ENCODE data around the gene CIROP. TPM values are rescaled to one million over a fixed set of nuclear protein-coding genes. Genes with fewer than 3 reads are reported as not detected.

Gene CIROP
- total RNA-seq, 2 donors from 2014 or later, result not detected

- DNase-seq (ENCODE audit: low spot score), result no peak
- intact Hi-C loops (cut with DNase I), result no loop called here
Observed at GRCh38 chr14:23132970-23133369, 28.2 kb upstream of the CIROP start.

GRCh38 chr14:23131482-23131881, 26.7 kb upstream of the CIROP start:
- DNase-seq (ENCODE audit: low spot score), result no peak
- intact Hi-C loops (cut with DNase I), result no loop called here

- intact Hi-C loops (cut with DNase I), result no loop called here
- DNase-seq (ENCODE audit: low spot score), result no peak
Observed at GRCh38 chr14:23130871-23131270, 26.1 kb upstream of the CIROP start.

- intact Hi-C loops (cut with DNase I), result no loop called here
- no peak for DNase-seq (ENCODE audit: low spot score)
Observed at GRCh38 chr14:23129759-23130316, 25.0 kb upstream of the CIROP start.

- DNase-seq (ENCODE audit: low spot score), result no peak
- intact Hi-C loops (cut with DNase I), result no loop called here
Observed at GRCh38 chr14:23128969-23129758, 24.4 kb upstream of the CIROP start.

- no peak for DNase-seq (ENCODE audit: low spot score)
- intact Hi-C loops (cut with DNase I), result no loop called here
Observed at GRCh38 chr14:23127861-23128260, 23.1 kb upstream of the CIROP start.

GRCh38 chr14:23126548-23127278, 21.9 kb upstream of the CIROP start:
- DNase-seq (ENCODE audit: low spot score), result peak; percentile 52
- intact Hi-C loops (cut with DNase I), result no loop called here

GRCh38 chr14:23125933-23126524, 21.2 kb upstream of the CIROP start:
- intact Hi-C loops (cut with DNase I), result no loop called here

GRCh38 chr14:23125011-23125410, 20.2 kb upstream of the CIROP start:
- intact Hi-C loops (cut with DNase I), result no loop called here
- DNase-seq (ENCODE audit: low spot score), result no peak

More at GRCh38 chr14:23125933-23126524, 21.2 kb upstream of the CIROP start:
- no peak for DNase-seq (ENCODE audit: low spot score)

- peak; percentile 50 for DNase-seq (ENCODE audit: low spot score)
- intact Hi-C loops (cut with DNase I), result no loop called here
Observed at GRCh38 chr14:23124337-23124954, 19.7 kb upstream of the CIROP start.

GRCh38 chr14:23123419-23123818, 18.6 kb upstream of the CIROP start:
- intact Hi-C loops (cut with DNase I), result no loop called here

GRCh38 chr14:23122086-23122485, 17.3 kb upstream of the CIROP start:
- DNase-seq (ENCODE audit: low spot score), result peak; percentile 63
- intact Hi-C loops (cut with DNase I), result no loop called here

More at GRCh38 chr14:23123419-23123818, 18.6 kb upstream of the CIROP start:
- peak; percentile 87 for DNase-seq (ENCODE audit: low spot score)

GRCh38 chr14:23121361-23121771, 16.6 kb upstream of the CIROP start:
- intact Hi-C loops (cut with DNase I), result loop anchor here (2.0 kb wide), 1 partner anchor 65 kb away; no protein-coding TSS in a partner anchor
- DNase-seq (ENCODE audit: low spot score), result peak; percentile 88

- intact Hi-C loops (cut with DNase I), result loop anchor here (2.0 kb wide), 1 partner anchor 66 kb away; no protein-coding TSS in a partner anchor
- peak; percentile 96 for DNase-seq (ENCODE audit: low spot score)
Observed at GRCh38 chr14:23120541-23121251, 15.9 kb upstream of the CIROP start.

- peak; percentile 62 for DNase-seq (ENCODE audit: low spot score)
- intact Hi-C loops (cut with DNase I), result loop anchor here (2.0 kb wide), 1 partner anchor 67 kb away; no protein-coding TSS in a partner anchor
Observed at GRCh38 chr14:23119363-23120327, 14.9 kb upstream of the CIROP start.

- intact Hi-C loops (cut with DNase I), result no loop called here
Observed at GRCh38 chr14:23118506-23119362, 13.9 kb upstream of the CIROP start, which contains the start of gene CEBPE. CEBPE (minus strand) TSS chr14:23119255; CDS start chr14:23119091, 164 bp downstream.

More at GRCh38 chr14:23118506-23119362, 13.9 kb upstream of the CIROP start, which contains the start of gene CEBPE:
- peak; percentile 81 for DNase-seq (ENCODE audit: low spot score)

All from posterior vena cava (tissue), 2 donors.